NCI-H2196 treated with DMSO at 0.1 percent for 48 hours (cell line): Measurements from ENCODE around the gene HMG20B.

Experiments
- DNase-seq: peaks from one replicate; lab custom pipeline; 2025; ENCODE audit not compliant: unreplicated experiment; lab: John Stamatoyannopoulos, UW

Gene HMG20B

DNA sequence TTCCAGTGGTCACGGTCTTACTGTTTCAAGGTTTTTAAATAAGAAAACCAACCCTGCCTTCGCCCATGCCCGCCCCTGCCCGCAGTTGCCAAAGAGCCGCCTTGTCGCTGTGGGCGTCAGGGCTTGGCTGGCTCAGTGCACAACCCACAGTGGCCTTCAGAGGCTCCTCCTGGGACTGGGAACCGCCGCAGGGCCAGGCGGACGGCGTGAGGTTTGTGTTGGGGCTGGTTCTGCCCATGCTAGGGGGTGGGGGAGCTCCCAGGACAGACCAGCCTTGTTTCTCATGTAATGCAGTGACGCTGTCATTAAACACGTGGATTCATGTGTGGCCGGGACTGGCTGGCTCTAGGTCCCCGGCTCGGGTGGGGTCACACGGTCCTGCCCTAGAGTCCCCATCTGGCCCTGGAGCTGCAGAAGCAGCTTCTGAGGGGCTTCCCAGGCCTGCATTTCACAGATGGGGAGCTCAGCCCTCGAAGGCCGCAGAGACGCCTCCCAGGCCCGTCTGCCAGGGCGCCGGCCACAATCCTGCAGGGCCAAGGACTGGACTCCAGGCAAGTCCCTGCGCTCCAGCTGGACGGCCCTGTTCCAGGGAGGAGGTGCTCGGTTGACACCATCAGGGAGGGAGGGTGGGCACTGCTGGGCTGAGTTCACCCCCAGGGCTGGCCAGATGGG lies 36.2 kb upstream of the HMG20B start:
- DNase-seq, result no peak

DNA sequence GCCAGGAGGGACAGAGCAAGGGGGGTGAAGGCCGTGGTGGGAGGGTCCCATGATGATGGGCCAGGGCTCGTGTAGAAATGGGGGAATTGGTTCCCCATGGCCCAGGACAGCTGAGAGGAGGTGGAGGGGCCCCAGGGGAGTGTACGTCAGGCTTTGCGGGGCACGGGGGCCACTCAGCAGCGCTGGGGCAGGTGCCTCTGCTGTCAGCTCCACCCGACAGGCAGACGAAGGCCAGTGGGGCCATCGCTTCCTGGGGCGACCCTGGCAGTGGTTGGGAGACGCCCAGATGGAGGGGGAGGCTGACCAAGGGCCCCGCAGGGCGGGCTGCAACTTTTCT lies 35.7 kb upstream of the HMG20B start:
- DNase-seq, result no peak

DNA sequence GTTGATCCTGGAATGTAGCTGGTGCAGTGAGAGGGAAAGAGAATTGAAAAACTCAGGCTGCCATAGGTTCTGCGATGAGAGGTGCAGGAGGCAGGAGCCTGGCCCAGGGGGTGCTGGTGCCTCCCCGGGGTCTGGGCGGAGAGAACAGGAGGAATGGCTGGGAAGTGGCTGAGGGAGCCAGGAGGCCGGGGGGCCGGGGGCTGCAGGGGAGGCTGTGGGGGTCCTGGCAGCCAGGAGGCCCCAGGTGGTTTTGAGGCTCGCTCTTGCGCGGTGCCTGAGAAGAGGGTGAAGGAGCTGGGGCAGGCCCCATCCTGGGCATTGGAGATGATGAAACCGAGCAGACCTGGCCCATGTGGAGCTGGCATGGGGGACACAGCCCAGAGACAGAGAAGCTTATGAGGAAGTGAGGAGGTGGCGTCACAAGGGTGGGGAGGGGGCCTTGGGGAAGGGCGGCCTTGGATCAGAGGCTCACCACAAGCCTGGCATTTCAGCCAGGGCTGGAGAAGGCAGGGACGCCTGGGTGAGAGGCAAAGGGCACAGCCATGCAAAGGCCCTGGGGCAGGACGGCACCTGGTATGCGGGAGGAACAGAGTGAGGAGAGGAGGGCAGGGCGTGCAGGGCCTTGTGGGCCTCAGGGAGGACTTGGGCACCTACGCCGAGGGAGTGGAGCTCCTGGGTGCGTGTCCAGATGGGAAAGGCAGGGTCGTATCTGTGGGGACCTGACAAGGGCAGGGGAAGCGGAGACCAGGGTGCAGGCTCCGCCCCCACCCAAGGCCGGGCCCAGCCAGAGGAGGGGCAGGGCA lies 35.1 kb upstream of the HMG20B start:
- DNase-seq, result no peak

DNA sequence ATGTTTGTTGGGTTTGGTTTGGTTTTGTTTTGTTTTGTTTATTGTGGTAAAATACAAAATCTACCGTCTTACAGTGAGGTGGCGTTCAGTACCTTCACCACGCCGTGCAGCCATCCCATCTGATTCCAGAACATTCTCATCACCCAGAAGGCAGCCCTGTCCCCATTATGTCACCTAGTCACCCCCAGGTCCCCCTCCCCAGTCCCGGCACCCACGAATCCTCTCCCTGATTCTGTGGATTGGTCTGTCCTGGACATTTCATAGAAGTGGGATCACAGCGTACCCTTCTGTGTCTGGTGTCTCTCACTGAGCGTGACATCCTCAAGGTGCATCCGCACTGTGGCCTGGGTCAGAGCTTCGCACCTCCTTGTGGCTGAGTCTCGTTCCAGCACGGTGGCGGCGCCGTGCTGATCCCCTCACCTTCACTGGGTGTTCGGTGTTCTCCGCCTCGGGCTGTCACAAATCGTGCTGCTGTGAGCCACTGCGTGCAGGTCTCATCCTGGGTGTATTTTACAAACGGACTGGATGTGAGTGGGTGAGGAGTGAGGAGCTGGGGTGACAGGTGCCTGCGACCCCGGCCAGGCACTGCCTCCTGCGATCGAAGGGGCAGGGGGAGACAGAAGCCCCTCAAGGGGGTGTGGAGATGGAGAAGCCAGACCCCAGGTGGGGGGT lies 34.4 kb upstream of the HMG20B start:
- no peak for DNase-seq

DNA sequence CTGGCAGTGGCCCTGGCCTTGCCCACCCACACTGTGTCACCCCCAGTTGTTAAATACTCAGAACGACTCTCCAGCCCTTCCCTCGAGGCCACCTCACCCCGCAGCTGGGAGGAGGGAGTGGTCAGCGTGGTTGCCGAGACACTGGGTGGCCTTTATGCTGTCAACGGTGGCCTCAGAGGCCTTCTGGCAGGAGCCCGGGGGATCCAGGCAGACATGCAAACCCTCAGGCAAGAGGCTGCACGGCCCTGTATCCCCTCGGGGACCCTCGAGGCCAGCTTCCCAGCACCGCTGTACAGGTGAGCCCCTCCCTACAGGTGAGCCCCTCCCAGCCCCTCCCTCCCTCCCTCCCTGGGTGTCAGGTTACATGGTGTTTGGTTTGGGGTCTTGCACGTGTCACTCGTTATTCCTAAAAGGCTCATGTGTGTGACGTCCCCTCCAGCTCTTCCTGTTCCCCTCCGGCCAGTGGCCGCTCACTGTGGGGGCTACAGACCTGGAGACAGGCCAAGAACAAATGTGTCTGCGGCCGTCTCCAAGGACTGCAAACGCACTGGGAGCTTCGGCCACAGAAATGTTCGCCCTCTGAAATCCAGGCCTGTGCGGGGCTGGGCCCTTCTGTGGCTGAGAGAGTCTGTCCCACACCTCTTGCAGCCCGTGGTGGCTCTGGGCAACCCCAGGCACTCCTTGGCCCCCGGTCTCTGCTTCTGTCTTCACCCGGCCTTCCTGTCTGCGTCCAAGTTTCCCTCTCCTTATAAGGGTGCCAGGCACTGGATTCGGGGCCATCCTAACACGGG lies 33.6 kb upstream of the HMG20B start, which contains the start of gene TEKTIP1:
TEKTIP1 (plus strand) TSS at position 210 of the 791 bp plus-strand sequence; CDS start at position 214, 4 bp downstream.
- no peak for DNase-seq

DNA sequence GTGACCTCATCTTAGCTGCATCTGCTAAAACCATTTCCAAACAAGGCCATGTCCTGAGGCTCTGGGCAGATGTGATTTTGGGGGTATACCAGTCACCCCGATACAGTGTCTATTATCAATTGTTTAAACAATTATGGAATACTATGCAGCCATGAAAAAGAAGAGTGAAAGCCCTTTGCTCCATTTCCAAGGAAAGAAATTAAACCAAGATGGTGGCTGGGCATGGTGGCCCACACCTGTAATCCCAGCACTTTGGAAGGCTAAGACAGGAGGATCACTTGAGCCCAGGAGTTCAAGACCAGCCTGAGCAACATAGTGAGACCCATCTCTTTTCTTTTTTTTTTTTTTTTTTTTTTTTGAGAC lies 33.0 kb upstream of the HMG20B start:
- no peak for DNase-seq

DNA sequence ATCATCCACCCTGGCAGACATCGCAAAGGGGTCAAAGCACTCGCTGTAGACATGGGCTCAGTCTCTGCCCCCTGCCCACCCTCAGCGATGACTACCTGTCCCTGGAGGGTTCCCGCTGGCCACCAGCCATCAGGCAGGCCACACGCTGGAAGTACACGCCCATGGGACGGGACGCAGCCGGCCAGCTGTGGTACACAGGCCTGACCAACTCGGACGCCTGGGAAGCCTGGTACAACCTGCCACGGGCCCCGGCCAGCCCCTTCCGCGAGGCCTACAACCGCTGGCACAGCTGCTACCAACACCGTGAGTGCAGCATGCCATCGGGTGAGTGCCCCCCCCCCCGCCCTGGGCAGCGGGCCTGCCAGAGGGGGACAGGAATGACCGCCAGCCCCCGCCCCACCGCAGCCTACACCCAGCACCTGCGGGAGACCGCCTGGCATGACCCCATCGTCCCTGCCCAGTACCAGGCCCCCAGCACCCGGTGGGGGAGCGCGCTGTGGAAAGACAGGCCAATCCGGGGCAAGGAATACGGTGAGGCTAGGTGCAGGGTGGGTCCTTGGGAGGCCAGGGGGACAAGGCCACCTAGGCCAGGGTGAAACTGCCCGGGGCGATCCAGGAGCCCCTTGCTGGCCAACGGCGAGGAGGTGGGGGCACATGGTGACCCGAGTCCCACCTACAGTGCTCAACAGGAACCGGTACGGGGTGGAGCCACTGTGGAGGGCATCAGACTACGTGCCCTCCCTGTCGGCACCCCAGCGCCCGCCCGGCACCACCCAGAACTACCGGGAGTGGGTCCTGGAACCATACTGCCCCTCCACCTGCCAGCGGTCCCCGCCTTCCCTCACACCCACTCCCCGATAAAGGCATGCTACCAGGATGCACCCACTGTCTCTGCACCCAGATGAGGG lies 29.3 kb upstream of the HMG20B start:
- no peak for DNase-seq

DNA sequence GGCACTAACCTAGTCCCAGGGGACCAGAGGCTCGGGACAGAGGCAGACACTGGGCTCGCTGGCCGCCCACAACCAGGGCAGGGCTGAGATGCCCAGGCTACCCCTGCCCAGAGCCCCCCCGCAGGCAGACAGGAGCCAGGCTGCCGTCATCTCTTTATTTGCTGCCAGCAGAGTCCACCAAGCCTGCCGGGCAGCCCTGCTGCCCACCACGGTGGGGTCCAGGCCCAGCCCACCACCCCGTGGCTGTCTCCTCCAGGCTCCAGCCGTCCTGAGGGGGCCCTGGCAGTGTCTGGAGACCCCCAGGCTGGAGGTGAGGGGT lies 28.7 kb upstream of the HMG20B start:
- DNase-seq, result no peak

DNA sequence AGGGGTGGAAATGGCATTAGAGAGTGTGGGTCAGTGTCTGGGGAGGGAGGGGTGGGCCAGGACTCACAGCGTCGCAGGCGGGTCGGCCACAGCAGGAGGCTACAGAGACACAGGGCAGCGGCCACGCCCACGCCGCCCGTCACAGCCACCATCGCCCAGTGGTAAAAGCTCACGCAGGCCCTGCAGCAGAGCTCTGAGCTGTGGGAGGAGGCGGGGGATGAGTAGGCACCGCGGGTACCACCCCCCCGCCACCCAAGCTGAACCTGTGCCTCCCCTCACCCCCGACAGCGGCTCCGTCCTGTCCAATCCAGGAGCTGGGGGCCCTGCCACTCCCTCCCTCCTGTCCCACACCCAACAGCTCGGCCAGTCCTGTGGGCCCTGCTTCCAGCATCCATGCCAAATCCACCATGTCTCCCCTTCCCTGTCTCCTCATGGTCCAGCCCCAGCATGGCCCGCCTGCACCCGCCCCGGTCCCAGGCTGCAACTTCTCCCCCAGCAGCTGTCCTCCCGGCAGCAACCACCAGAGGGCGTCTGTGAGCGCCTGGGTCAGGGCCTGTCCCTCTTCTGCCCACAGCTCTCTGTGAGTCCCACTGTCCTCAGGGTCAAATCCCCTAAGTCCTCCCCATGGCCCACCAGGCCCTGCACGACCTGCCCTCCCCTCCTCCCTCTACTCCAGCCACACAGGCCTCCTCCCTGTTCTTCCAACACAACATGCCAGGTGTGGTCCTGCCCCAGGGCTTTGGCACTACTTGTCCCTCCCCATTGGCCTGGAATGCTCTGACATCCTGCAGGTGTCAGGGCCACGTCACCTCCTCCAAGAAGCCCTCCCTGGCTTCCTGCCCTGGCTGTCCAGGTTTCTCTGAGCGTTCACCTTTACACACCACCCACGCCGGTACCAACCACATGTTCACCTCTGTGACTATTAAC lies 27.7 kb upstream of the HMG20B start:
- no peak for DNase-seq

DNA sequence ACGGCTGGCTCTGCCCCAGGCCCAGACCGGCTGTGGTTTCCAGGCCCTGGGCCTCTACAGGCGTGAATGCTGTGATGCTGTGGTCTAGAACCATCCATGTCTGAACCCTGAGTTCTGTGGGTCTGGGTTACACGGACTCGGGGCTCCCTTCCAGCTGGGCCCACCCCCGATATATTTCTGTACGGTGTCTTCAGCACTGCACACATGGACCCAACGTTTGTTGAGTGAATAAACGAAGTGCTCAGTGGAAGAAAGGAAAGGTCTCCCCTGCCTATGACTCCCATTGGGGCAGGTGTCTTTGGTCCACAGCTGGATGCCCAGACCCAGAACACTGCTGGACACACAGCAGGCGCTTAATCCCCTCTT lies 27.1 kb upstream of the HMG20B start:
- DNase-seq, result no peak

DNA sequence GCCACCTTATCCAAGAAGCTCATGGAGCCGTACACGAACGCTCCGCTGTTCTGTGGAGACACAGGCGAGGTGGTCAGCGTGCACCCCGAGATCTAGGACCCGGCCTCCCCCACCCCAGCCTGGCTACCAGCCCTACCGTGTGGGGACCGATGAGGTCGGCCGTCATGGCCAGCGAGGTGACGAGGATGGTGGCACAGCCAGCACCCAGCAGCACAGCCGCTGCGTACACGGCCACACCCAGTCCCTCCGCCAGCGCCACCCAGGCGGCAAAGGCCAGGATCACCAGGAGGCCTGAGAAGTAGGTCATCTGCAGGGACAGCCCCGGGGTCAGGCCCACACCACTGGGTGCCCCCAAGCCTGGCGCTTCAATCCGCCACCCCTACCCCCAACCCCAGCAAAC lies 26.6 kb upstream of the HMG20B start:
- DNase-seq, result no peak

DNA sequence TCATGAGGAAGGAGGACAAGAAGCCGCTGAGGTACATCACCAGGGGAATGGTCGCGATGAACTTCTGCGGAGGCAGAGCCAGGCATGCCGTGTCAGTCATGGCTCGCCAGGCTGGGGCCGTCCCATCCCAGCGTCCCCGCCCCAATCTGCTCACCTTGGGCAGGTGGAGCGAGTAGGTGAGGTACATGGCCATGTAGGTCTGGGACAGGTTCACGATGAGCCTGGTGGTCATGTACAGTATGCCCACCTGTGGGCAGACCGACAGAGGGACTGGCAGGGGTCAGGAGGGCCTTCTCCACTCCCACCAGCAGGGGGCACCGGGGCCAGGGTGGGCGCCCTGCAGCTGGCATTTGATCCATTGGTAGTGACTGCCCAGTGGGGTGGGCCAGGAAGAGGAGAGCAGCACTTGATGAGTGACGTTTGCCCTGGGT lies 25.4 kb upstream of the HMG20B start:
- no peak for DNase-seq

DNA sequence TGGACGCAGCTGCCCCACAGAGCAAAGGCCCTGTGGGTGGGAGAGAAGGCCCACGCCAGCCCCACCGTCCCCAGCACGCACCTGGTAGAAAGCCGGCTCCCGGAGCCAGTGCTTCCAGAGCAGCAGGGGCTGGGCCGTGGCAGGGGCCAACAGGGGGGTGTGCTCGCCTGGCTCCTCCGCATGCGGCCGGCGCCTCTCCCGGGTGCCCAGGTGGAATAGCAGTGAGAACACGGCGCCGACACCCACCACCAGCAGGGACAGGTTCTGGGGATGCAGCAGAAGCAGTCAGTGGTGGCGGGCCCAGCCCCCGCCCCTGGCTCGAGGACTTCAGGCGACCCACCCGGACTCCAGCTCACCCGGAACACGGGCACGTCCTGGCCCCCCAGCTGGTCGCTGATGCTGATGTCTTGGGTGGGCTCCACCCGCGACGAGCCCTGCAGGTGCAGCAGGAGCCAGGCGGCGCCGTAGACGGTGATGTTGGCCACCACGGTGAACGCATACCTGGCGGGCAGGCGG lies 24.9 kb upstream of the HMG20B start:
- no peak for DNase-seq

DNA sequence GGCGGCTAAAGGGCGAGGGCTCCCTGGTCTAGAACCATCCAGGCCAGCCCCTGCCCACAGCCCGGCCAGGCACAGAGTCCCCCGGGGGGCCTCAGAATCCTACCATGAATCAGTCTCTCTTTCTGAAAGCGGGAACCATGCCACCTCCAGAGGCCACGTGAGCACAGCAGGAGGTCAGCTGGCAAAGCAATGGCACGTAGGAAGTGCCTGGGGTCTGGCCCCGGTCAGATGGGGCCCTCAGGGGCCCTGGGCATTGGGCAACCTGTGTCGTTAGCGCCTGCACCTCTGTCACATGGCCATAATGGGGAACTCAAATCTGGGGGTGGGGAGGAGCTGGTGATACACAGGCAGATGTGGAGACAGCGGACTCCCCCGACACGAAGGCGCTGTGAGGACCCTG lies 24.1 kb upstream of the HMG20B start:
- no peak for DNase-seq

DNA sequence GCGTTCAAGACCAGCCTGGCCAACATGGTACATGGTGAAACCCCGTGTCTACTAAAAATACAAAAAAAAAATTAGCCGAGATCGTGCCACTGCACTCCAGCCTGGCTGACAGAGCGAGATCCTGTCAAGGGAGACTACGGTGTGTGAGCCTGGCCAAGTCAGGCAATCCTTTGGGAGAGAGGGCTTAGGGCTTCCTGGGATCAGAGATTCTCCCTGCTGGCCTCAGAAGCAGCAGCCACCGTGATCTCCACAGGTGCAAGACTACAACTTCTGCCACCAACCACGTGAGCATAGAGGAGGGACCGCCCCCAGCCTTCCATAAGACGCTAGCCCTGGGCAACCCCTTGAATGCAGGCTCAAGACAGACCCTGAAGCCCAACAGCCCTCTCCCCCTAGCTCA lies 22.9 kb upstream of the HMG20B start:
- DNase-seq, result no peak

DNA sequence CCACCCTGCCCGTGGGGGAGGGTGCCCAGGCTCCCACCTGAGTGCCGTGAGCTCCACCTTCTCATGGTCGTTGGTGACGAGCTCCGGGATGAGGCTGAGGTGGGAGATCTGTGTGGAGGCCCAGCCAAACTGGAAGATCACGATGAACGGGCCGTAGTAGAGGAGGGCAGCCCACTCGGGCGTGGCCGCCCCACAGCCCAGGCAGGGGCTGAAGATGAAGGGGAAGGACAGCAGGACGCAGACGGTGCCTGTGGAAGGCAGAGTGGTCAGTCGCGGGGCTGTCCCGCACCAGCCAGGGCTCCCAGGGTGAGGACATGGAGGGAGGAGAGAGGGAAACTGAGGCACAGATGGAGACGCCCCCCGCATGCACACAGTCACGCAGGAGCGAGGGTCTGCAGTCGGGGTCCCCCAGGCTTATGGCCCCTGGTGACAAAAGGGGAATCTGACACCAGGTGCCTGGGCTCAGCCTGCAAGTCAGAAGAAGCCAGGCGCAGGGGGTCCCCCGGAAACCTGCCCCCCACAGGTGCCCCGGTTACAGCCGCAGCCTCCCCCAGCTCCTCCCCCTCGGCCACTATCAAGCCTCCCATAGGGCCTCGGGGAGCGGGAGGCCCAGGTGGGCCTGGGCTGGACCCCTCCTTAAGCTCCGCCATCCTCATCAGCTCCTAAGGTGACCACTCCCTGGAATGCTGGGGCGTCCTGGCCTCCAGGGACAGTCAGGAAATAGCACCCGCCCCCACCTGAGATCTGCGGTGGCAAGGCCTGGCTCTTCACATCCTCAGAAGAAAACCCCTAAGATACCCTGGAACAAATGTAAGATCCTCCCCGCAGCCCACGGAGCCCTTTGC lies 21.6 kb upstream of the HMG20B start:
- no peak for DNase-seq

DNA sequence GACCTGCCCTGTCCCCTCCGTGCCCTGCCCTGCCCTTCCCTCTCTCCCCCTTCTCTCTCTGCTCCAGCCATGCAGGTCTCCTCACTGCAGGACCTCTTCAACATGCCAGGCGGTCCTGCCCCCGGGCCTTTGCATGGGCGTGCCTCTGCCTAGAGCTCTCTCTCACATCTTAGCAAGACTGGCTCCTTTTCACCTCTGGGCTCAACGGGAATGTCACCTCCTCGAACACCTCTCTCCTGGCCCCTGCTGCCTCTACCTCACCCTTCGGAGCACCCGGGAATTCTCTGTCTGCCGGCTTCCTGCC lies 21.0 kb upstream of the HMG20B start:
- no peak for DNase-seq

DNA sequence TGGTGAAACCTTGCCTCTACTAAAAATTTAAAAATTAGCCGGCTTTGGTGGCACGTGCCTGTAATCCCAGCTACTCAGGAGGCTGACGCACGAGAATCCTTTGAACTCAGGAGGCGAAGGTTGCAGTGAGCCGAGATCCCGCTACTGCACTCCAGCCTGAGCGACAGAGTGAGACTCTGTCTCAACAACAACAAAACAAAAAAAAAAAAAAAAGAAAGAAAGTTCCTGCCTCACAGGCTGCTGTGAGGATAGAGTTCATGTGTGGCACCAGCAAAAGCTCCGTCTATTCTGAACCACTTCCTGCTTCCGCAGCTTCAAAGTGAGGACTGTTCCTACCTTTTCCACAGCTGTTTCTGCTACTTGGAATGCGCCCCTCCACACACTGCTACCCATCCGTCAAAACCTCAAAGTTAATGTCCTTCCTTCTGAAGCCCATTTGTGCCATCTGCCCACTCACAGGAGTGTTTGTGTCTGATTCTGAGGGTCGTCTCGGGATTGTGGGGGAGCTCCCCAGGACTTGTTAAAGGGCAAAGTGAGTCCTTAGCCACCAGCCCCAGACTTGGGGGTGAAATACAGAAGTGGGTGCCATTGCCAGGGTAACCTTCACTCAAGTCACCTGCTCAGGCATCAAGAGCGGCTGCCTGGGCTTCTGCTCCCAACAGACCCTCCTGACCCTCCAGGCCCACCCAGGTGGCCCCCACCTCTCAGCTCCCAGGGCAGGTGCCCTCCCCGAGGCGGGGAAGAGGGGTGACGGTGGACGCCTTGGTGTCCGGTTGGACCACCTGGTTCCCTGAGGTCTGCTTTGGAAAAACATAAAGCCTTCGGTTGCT lies 18.3 kb upstream of the HMG20B start:
- no peak for DNase-seq
